ENCODE results near the gene RPL38.

- no peak for TF ChIP-seq CTCF (IDR thresholded peaks at IDR 0.05)
- no peak for TF ChIP-seq POLR2A (IDR thresholded peaks at IDR 0.05)
- no peak for TF ChIP-seq POLR2AphosphoS5 (IDR thresholded peaks at IDR 0.05)
Observed at GRCh38 chr17:74183411-74183810, 20.1 kb upstream of the RPL38 start.
